SK-N-SH treated with all-trans-retinoic acid at 6 μM for 48 hours (cell line): ENCODE results near the gene CAMSAP2.

Source experiments
- ATAC-seq: fragments of 200-7000 bp; cut with Tn5 transposase; 3 replicates; pipeline ENCODE4 v1.9.1; 2020; ENCODE audit warnings: mild to moderate bottlenecking, moderate library complexity
- ARNTL ChIP-seq: fragments of 450-650 bp; formaldehyde crosslinking; IDR thresholded peaks from 2 replicates; pipeline ENCODE4 v1.5.0; 2020; ENCODE audit warnings: low read depth, mild to moderate bottlenecking, moderate library complexity, borderline replicate concordance
- CSDC2 ChIP-seq: fragments of 250-450 bp; sonication (Bioruptor Pico); IDR thresholded peaks from 2 replicates; pipeline ENCODE4 v1.5.0; 2020; ENCODE audit warnings: mild to moderate bottlenecking, moderate library complexity
- ESRRG ChIP-seq: fragments of 250-450 bp; sonication (Bioruptor Pico); IDR thresholded peaks from 2 replicates; pipeline ENCODE4 v1.6.1; 2021; ENCODE audit warnings: mild to moderate bottlenecking
- GLIS3 ChIP-seq: fragments of 250-450 bp; sonication (Bioruptor Pico); IDR thresholded peaks from 2 replicates; pipeline ENCODE4 v1.5.0; 2020; ENCODE audit warnings: mild to moderate bottlenecking, moderate library complexity
- ISL1 ChIP-seq: fragments of 250-450 bp; sonication (Bioruptor Pico); IDR thresholded peaks from 2 replicates; pipeline ENCODE4 v2.1.2; 2022; ENCODE audit warnings: mild to moderate bottlenecking, moderate library complexity
- OSR1 ChIP-seq: fragments of 250-450 bp; sonication (Bioruptor Pico); IDR thresholded peaks from 2 replicates; pipeline ENCODE4 v1.8.0; 2022; ENCODE audit warnings: moderate library complexity, mild to moderate bottlenecking, inconsistent platforms
- PATZ1 ChIP-seq: fragments of 250-450 bp; sonication (Bioruptor Pico); IDR thresholded peaks from 2 replicates; pipeline ENCODE4 v1.8.0; 2020; ENCODE audit warnings: mild to moderate bottlenecking, moderate library complexity, borderline replicate concordance
- POU6F1 ChIP-seq: fragments of 250-450 bp; sonication (Bioruptor Pico); IDR thresholded peaks from 2 replicates; pipeline ENCODE4 v1.8.0; 2021; ENCODE audit warnings: low read depth, mild to moderate bottlenecking, moderate library complexity, borderline replicate concordance
- RARB ChIP-seq: fragments of 250-450 bp; sonication (Bioruptor Pico); IDR thresholded peaks from 2 replicates; pipeline ENCODE4 v1.8.0; 2021; ENCODE audit warnings: mild to moderate bottlenecking, moderate library complexity
- TCF4 ChIP-seq: fragments of 250-450 bp; sonication (Bioruptor Pico); IDR thresholded peaks from 2 replicates; pipeline ENCODE4 v1.8.0; 2021; ENCODE audit warnings: mild to moderate bottlenecking, moderate library complexity, borderline replicate concordance
- TOX ChIP-seq: fragments of 250-450 bp; sonication (Bioruptor Pico); IDR thresholded peaks from 2 replicates; pipeline ENCODE4 v1.8.0; 2021; ENCODE audit warnings: mild to moderate bottlenecking, moderate library complexity, borderline replicate concordance
- TSHZ2 ChIP-seq: fragments of 250-450 bp; sonication (Bioruptor Pico); IDR thresholded peaks from 2 replicates; pipeline ENCODE4 v1.5.0; 2020; ENCODE audit warnings: mild to moderate bottlenecking, moderate library complexity
- ZC3H10 ChIP-seq: fragments of 250-450 bp; sonication (Bioruptor Pico); IDR thresholded peaks from 2 replicates; pipeline ENCODE4 v1.5.1; 2021; ENCODE audit warnings: mild to moderate bottlenecking, moderate library complexity
- ZFP3 ChIP-seq: fragments of 250-450 bp; sonication (Bioruptor Pico); IDR thresholded peaks from 2 replicates; pipeline ENCODE4 v1.5.0; 2020; ENCODE audit warnings: mild to moderate bottlenecking, moderate library complexity
- ZFP30 ChIP-seq: fragments of 450-650 bp; formaldehyde crosslinking; IDR thresholded peaks from 2 replicates; pipeline ENCODE4 v1.5.0; 2022; ENCODE audit warnings: mild to moderate bottlenecking, moderate library complexity
- ZNF565 ChIP-seq: fragments of 450-650 bp; formaldehyde crosslinking; conservative IDR thresholded peaks from 2 replicates; pipeline ENCODE4 v1.5.0; 2020; ENCODE audit warnings: low read depth, mild to moderate bottlenecking, moderate library complexity
- ZNF70 ChIP-seq: fragments of 450-650 bp; formaldehyde crosslinking; IDR thresholded peaks from 2 replicates; pipeline ENCODE4 v1.5.0; 2020; ENCODE audit warnings: mild to moderate bottlenecking, moderate library complexity
- ZNF8 ChIP-seq: fragments of 450-650 bp; formaldehyde crosslinking; IDR thresholded peaks from 2 replicates; pipeline ENCODE4 v1.5.0; 2020; ENCODE audit warnings: mild to moderate bottlenecking, moderate library complexity
- TF ChIP-seq, protein P1 (sequence below): fragments of 250-450 bp; sonication (Bioruptor Pico); IDR thresholded peaks from 2 replicates; pipeline ENCODE4 v1.5.1; 2021; ENCODE audit warnings: mild to moderate bottlenecking, moderate library complexity

CAMSAP2 gene

GRCh38 chr1:200836213-200836612 is 97.5 kb downstream of the CAMSAP2 start:
- TF ChIP-seq POU6F1 (no peak), TSHZ2 (CRISPR knock-in tag) (no peak), ESRRG (no peak), ZNF565 (no peak), ZFP30 (CRISPR knock-in tag) (no peak), ARNTL (no peak), RARB (no peak)
- ATAC-seq, result no peak

DNA sequence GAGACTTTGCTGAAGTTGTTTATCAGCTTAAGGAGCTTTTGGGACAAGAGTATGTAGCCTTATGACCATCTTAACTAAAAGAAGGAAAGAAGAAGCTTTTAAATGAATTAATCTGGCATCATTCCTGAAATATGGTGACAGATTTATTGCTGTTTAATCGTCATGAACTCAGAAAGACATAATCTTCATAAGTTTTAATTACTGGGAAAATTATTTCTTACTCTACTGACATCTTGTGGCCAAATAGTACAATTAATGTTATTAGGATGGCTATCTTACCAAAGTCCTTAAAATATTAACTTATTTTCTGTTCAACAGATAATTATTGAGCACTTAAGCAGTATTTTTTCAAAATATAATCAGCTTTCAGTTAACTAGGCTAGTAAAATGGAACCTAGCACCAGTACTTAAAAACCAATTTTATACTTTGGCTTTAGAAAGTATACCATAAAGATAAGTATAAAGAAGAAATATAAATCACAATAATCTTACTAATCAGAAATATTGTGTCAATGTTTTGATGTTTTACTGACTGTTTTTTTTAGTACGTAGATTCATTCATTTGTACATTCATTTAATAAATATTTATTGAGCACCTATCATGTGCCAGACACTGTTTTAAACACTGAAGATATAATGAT is 99.4 kb downstream of the CAMSAP2 start:
- peak; percentile 65 for ATAC-seq
- TF ChIP-seq CSDC2 (CRISPR knock-in tag) (no peak), ZC3H10 (CRISPR knock-in tag) (0 out of 2 replicates have a peak, but pooled peaks have one; percentile 43)
- TF ChIP-seq, all 23 proteins: peak for 1

- TF ChIP-seq TSHZ2 (CRISPR knock-in tag), result no peak
- ATAC-seq, result peak; percentile 62
Observed at GRCh38 chr1:200838676-200839445, 100.2 kb downstream of the CAMSAP2 start.

GRCh38 chr1:200845360-200845759 is 106.7 kb downstream of the CAMSAP2 start:
- ATAC-seq, result no peak
- TF ChIP-seq RARB (no peak), ZFP30 (CRISPR knock-in tag) (no peak), ZNF70 (CRISPR knock-in tag) (no peak), ZC3H10 (CRISPR knock-in tag) (no peak), GLIS3 (CRISPR knock-in tag) (no peak)

- no peak for TF ChIP-seq ARNTL
- TF ChIP-seq GLIS3 (CRISPR knock-in tag), result no peak
- no peak for TF ChIP-seq ZFP30 (CRISPR knock-in tag)
- no peak for TF ChIP-seq ISL1 (CRISPR knock-in tag)
- TF ChIP-seq ZFP3 (CRISPR knock-in tag), result no peak
- TF ChIP-seq, protein P1, sequence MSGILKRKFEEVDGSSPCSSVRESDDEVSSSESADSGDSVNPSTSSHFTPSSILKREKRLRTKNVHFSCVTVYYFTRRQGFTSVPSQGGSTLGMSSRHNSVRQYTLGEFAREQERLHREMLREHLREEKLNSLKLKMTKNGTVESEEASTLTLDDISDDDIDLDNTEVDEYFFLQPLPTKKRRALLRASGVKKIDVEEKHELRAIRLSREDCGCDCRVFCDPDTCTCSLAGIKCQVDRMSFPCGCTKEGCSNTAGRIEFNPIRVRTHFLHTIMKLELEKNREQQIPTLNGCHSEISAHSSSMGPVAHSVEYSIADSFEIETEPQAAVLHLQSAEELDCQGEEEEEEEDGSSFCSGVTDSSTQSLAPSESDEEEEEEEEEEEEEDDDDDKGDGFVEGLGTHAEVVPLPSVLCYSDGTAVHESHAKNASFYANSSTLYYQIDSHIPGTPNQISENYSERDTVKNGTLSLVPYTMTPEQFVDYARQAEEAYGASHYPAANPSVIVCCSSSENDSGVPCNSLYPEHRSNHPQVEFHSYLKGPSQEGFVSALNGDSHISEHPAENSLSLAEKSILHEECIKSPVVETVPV (CRISPR knock-in tag), result no peak
- no peak for TF ChIP-seq TCF4 (CRISPR knock-in tag)
- no peak for TF ChIP-seq PATZ1
- no peak for TF ChIP-seq OSR1 (CRISPR knock-in tag)
- no peak for TF ChIP-seq TOX
- TF ChIP-seq RARB, result no peak
- no peak for TF ChIP-seq ZNF8 (CRISPR knock-in tag)
- TF ChIP-seq ESRRG, result no peak
- no peak for ATAC-seq
Observed at GRCh38 chr1:200846398-200846797, 107.7 kb downstream of the CAMSAP2 start.
